H1 (cell line): ENCODE measurements around the gene SYNE4. TPM values are rescaled to one million over a fixed set of nuclear protein-coding genes. Genes with fewer than 3 reads are reported as not detected.

Experiments used
- CTCF ChIA-PET: fragments of 300-600 bp; sonication (Branson Sonifier 250); formaldehyde crosslinking; loops from one replicate; lab custom pipeline; 2021; ENCODE audit not compliant: partially characterized antibody; lab: Charles Lee
- POLR2A ChIA-PET: fragments of 300-600 bp; sonication (Branson Sonifier 250); formaldehyde crosslinking; loops from one replicate; lab custom pipeline; 2021; ENCODE audit warnings: inconsistent platforms; ENCODE audit not compliant: partially characterized antibody; lab: Charles Lee
- DNase-seq, 2 experiments: peaks; one replicate each; pipeline versions ENCODE4 v3.0.0 to v3.0.0-alpha.2; 2010 to 2022; ENCODE audit warnings: low spot score in 2 of 2, low read depth in 1 of 2, mixed read lengths in 1 of 2
- FAIRE-seq: peaks from 2 replicates; lab custom pipeline; 2011; peaks lifted over from hg19 to GRCh38; lab: Jason Lieb, UNC
- H2AFZ ChIP-seq: 2 replicates; pipeline ENCODE4 v1.8.1; 2012; ENCODE audit warnings: low read length, inconsistent platforms
- H2AK5ac ChIP-seq: 2 replicates; pipeline ENCODE4 v1.6.1; 2013; ENCODE audit warnings: low read depth, low read length
- H2BK120ac ChIP-seq: replicated peaks from 2 replicates; pipeline ENCODE3; 2013; ENCODE audit warnings: low read depth, low read length, inconsistent platforms
- H2BK12ac ChIP-seq: 2 replicates; pipeline ENCODE4 v1.6.1; 2013; ENCODE audit warnings: low read depth, low read length
- H2BK15ac ChIP-seq: 2 replicates; pipeline ENCODE4 v1.6.1; 2013; ENCODE audit warnings: low read length
- H2BK20ac ChIP-seq: 2 replicates; pipeline ENCODE4 v1.6.1; 2013; ENCODE audit warnings: low read length
- H2BK5ac ChIP-seq: 2 replicates; pipeline ENCODE4 v1.6.1; 2013; ENCODE audit warnings: low read depth, low read length
- H3K14ac ChIP-seq: 2 replicates; pipeline ENCODE4 v1.6.1; 2013; ENCODE audit warnings: inconsistent platforms; ENCODE audit not compliant: insufficient read length
- H3K18ac ChIP-seq: 2 replicates; pipeline ENCODE4 v1.6.1; 2013; ENCODE audit warnings: low read length; ENCODE audit errors: extremely low read depth
- H3K23ac ChIP-seq: 2 replicates; pipeline ENCODE4 v1.6.1; 2013; ENCODE audit warnings: inconsistent platforms; ENCODE audit not compliant: insufficient read length
- H3K23me2 ChIP-seq: 2 replicates; pipeline ENCODE4 v1.6.1; 2013; ENCODE audit warnings: low read depth, low read length
- H3K27ac ChIP-seq: 2 replicates; pipeline ENCODE4 v1.6.1; 2011; ENCODE audit warnings: low read depth, low read length, inconsistent platforms
- H3K27me3 ChIP-seq, 4 experiments: replicated peaks in 1 of 4; 1 replicate in 1 of 4; 2 replicates in 3 of 4; pipeline versions ENCODE4 v1.6.1 to v1.8.1; 2011 to 2013; ENCODE audit warnings: low read length in 3 of 4, mild to moderate bottlenecking in 3 of 4, inconsistent platforms in 2 of 4, mixed read lengths in 2 of 4, moderate library complexity in 1 of 4; ENCODE audit not compliant: control insufficient read depth in 3 of 4, insufficient read depth in 3 of 4; ENCODE audit errors: extremely low read depth in 1 of 4
- H3K36me3 ChIP-seq, 4 experiments: 2 replicates each; pipeline versions ENCODE4 v1.6.1 to v1.8.1; 2011 to 2013; ENCODE audit warnings: mild to moderate bottlenecking in 4 of 4, low read length in 3 of 4, moderate library complexity in 2 of 4, control low read depth in 1 of 4, inconsistent platforms in 1 of 4; ENCODE audit not compliant: insufficient read depth in 4 of 4, control insufficient read depth in 2 of 4
- H3K4ac ChIP-seq: replicated peaks from 2 replicates; pipeline ENCODE3; 2013; ENCODE audit warnings: low read length, low read depth, mixed read lengths, inconsistent platforms; ENCODE audit not compliant: insufficient read length
- H3K4me1 ChIP-seq, 4 experiments: replicated peaks in 1 of 4; 1 replicate in 1 of 4; 2 replicates in 3 of 4; pipeline versions ENCODE4 v1.6.1 to v1.8.1; 2011 to 2013; ENCODE audit warnings: low read length in 3 of 4, inconsistent platforms in 2 of 4, mixed read lengths in 1 of 4; ENCODE audit not compliant: insufficient read depth in 4 of 4, control insufficient read depth in 3 of 4
- H3K4me2 ChIP-seq, 2 experiments: 2 replicates each; pipeline versions ENCODE4 v1.6.1 to v1.8.1; 2011 to 2013; ENCODE audit warnings: low read depth in 2 of 2, low read length in 2 of 2, control low read depth in 1 of 2, inconsistent platforms in 1 of 2, mild to moderate bottlenecking in 1 of 2; ENCODE audit not compliant: insufficient read depth in 1 of 2
- H3K4me3 ChIP-seq, 4 experiments: fragments of 200-600, 300-600 bp in 1 of 4; sonication (generic), shearing (Covaris generic), sonication (Bioruptor Twin) in 1 of 4; 2 replicates each; pipeline versions ENCODE4 v1.5.1 to v1.8.1; 2011 to 2016; ENCODE audit warnings: low read length in 4 of 4, low read depth in 3 of 4, control low read depth in 2 of 4, inconsistent platforms in 2 of 4, mild to moderate bottlenecking in 2 of 4, mixed read lengths in 1 of 4, moderate library complexity in 1 of 4; ENCODE audit not compliant: insufficient read depth in 2 of 4; ENCODE audit errors: extremely low read depth in 1 of 4
- H3K56ac ChIP-seq: replicated peaks from 2 replicates; pipeline ENCODE3; 2013; ENCODE audit warnings: low read depth, mild to moderate bottlenecking, mixed read lengths, low read length, inconsistent platforms; ENCODE audit not compliant: insufficient read length
- H3K79me1 ChIP-seq: 2 replicates; pipeline ENCODE4 v1.6.1; 2013; ENCODE audit warnings: low read depth, low read length, control low read depth
- H3K79me2 ChIP-seq, 2 experiments: 2 replicates each; pipeline versions ENCODE4 v1.6.1 to v1.8.1; 2012 to 2013; ENCODE audit warnings: low read length in 2 of 2, mild to moderate bottlenecking in 2 of 2, inconsistent platforms in 1 of 2; ENCODE audit not compliant: insufficient read depth in 2 of 2, control insufficient read depth in 1 of 2
- H3K9ac ChIP-seq, 4 experiments: replicated peaks in 1 of 4; 1 replicate in 1 of 4; 2 replicates in 3 of 4; pipeline versions ENCODE4 v1.6.1 to v1.8.1; 2011 to 2013; ENCODE audit warnings: low read depth in 3 of 4, low read length in 3 of 4, control low read depth in 2 of 4, mild to moderate bottlenecking in 2 of 4, moderate library complexity in 2 of 4, inconsistent platforms in 1 of 4; ENCODE audit errors: extremely low read depth in 1 of 4
- H3K9me3 ChIP-seq, 2 experiments: 2 replicates each; pipeline versions ENCODE4 v1.6.1 to v1.8.1; 2012 to 2013; ENCODE audit warnings: mild to moderate bottlenecking in 2 of 2, moderate library complexity in 2 of 2, control low read depth in 1 of 2, inconsistent platforms in 1 of 2, low read depth in 1 of 2, low read length in 1 of 2, mixed read lengths in 1 of 2; ENCODE audit not compliant: insufficient read depth in 2 of 2
- H4K20me1 ChIP-seq, 2 experiments: replicated peaks in 1 of 2; 2 replicates each; pipeline versions ENCODE3 to v1.8.1; 2011 to 2013; ENCODE audit warnings: inconsistent platforms in 2 of 2, low read length in 2 of 2, mild to moderate bottlenecking in 1 of 2; ENCODE audit not compliant: insufficient read depth in 2 of 2, control insufficient read depth in 1 of 2
- H4K5ac ChIP-seq: 2 replicates; pipeline ENCODE4 v1.6.1; 2013; ENCODE audit warnings: low read length, low read depth, mixed read lengths, inconsistent platforms; ENCODE audit not compliant: insufficient read length
- H4K8ac ChIP-seq: 2 replicates; pipeline ENCODE4 v1.8.0; 2013; ENCODE audit warnings: mild to moderate bottlenecking, moderate library complexity, low read length, inconsistent platforms; ENCODE audit not compliant: insufficient read depth; ENCODE audit errors: extremely low read depth
- H4K91ac ChIP-seq: replicated peaks from 2 replicates; pipeline ENCODE3; 2013; ENCODE audit warnings: low read length, mixed read lengths, inconsistent platforms; ENCODE audit not compliant: insufficient read length
- BACH1 ChIP-seq: IDR thresholded peaks from 2 replicates; pipeline ENCODE4 v1.6.1; 2012; ENCODE audit warnings: low read length, improper control_type of control experiment
- CBX5 ChIP-seq: fragments of 300-800, 300-1000 bp; sonication (generic); IDR thresholded peaks from 2 replicates; pipeline ENCODE4 v1.7.1; 2016; ENCODE audit warnings: antibody characterized with exemption, low read length, low read depth
- CBX8 ChIP-seq: fragments of 300-800, 300-1000 bp; sonication (generic); IDR thresholded peaks from 2 replicates; pipeline ENCODE4 v1.7.1; 2016; ENCODE audit warnings: low read depth, low read length, borderline replicate concordance
- CHD2 ChIP-seq: IDR thresholded peaks from 2 replicates; pipeline ENCODE4 v1.6.1; 2012; ENCODE audit warnings: low read length, improper control_type of control experiment
- HDAC6 ChIP-seq: IDR thresholded peaks from one replicate; pipeline ENCODE4 v1.7.1; 2012; ENCODE audit warnings: low read depth, mild to moderate bottlenecking, inconsistent platforms, low read length, moderate library complexity
- RFX5 ChIP-seq: IDR thresholded peaks from 2 replicates; pipeline ENCODE4 v1.6.1; 2011; ENCODE audit warnings: low read depth, low read length, improper control_type of control experiment, borderline replicate concordance
- SP1 ChIP-seq: IDR thresholded peaks from 2 replicates; pipeline ENCODE4 v1.6.1; 2011; ENCODE audit warnings: low read depth, low read length
- TAF1 ChIP-seq: IDR thresholded peaks from 2 replicates; pipeline ENCODE4 v1.6.1; 2011; ENCODE audit warnings: mild to moderate bottlenecking, low read depth, low read length
- WGBS, 2 experiments: shearing (Covaris generic) in 1 of 2; methylation state at CpG; one replicate each; pipeline versions ENCODE4 v1.1.6 to v1.1.7; 2013 to 2015; ENCODE audit warnings: low lambda C conversion rate in 2 of 2, mixed read lengths in 2 of 2, inconsistent platforms in 1 of 2, low coverage in 1 of 2, missing lambda C conversion rate in 1 of 2; ENCODE audit not compliant: insufficient replicate concordance in 2 of 2, insufficient coverage in 1 of 2, insufficient read length in 1 of 2; ENCODE audit errors: extremely low coverage in 1 of 2, missing lambda C conversion rate in 1 of 2; 5-methylcytosine and 5-hydroxymethylcytosine counted together
- polyA plus RNA-seq, 7 experiments: library from polyadenylated mRNA; depleted of rRNA in 3 of 7; stranded (reverse) in 5 of 7; unstranded in 2 of 7; fragments of >200 nt in 5 of 7; fragments of 200-250 nt in 2 of 7; gene quantifications; 1 replicate in 5 of 7; 2 replicates in 1 of 7; 4 replicates in 1 of 7; pipeline versions ENCODE4 v1.2.1 to v1.2.3, GENCODE V29; 2011 to 2013; ENCODE audit warnings: missing spikeins in 2 of 7, mixed read lengths in 2 of 7
- total RNA-seq: library from RNA; stranded (reverse); fragmentation: NEBNext Ultra II Directional; extraction: Animal tissue kit (Norgen Biotek cat#: 25700); gene quantifications from 2 replicates; pipeline ENCODE4 v1.2.1, GENCODE V29; 2021

The SYNE4 gene
- total and polyA plus RNA-seq, 2 of the 8 experiments (the other 6 are each of a cell fraction or from before 2014, with no cell fraction given): 20.8 to 22.6 TPM

DNA sequence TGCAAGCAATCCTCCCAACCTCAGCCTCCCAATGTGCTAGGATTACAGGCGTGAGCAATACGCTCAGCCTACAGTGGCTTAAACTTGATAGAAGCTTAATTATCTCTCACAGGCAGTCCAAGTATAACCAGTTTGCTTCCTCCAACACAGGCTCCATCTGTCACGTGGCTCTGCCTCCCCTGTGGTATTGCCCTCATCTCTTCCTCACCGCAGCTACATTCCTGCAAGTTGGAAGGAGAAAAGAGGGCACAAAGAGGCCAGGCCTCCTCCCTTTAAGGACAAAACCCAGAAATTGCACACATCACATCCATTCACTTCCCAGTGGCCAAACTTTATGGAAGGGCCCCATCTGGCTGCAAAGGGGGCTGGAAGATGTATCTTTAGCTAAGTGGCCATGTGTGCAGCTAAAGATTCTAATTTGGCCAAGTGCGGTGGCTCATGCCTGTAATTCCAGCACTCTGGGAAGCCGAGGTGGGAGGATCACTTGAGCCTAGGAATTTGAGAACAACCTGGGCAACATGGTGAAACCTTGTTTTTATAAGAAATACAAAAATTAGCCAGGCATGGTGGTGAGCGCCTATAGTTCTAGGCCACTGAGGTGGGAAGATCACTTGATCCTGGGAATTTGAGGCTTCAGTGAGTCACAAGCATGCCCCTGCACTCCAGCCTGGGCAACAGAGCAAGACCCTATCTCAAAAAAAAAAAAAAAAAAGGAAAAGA lies 16.7 kb downstream of the SYNE4 start:
- ChIA-PET POLR2A (interaction anchor here (1.0 to 1.3 kb wide), 2 partner anchors 15 to 28 kb away, joined by 3 read pairs; no protein-coding TSS in a partner anchor), CTCF (interaction anchor here (0.5 to 1.6 kb wide), 5 partner anchors 11 to 64 kb away, joined by 3 read pairs; partner anchors contain the start of gene SYNE4)
- H3K18ac ChIP-seq: no peak overlapping the region
- no peak overlapping the region for H2BK120ac ChIP-seq
- H2BK15ac ChIP-seq: no peak overlapping the region
- H3K4me3 ChIP-seq: no peak overlapping the region
- 85% methylated on average over 7 of the region's 7 CpGs; no CpG with 5 or more reads in 1 of the 2 experiments for WGBS, 2 experiments
- H3K4ac ChIP-seq: no peak overlapping the region
- peaks cover 10% of the 10 kb centered on the region; the same call in 1 of the 2 replicates for H3K23me2 ChIP-seq
- no peak overlapping the region for H2BK20ac ChIP-seq
- H4K8ac ChIP-seq: no peak overlapping the region
- no peak overlapping the region for H2AK5ac ChIP-seq
- no peak overlapping the region for H3K56ac ChIP-seq
- no peaks in the 10 kb centered on the region for H3K27me3 ChIP-seq
- H3K4me1 ChIP-seq: peaks cover 0 to 5% (median 1%) of the 10 kb centered on the region in 4 experiments; a peak in 4 of 7 replicates
- no peak overlapping the region for H4K5ac ChIP-seq
- peaks cover 0 to 6% of the 10 kb centered on the region in 2 experiments for H4K20me1 ChIP-seq
- peaks cover 11% of the 10 kb centered on the region for H3K79me1 ChIP-seq
- FAIRE-seq: no peak
- no peak overlapping the region for H2BK12ac ChIP-seq
- H3K23ac ChIP-seq: no peak overlapping the region
- H2BK5ac ChIP-seq: no peak overlapping the region
- DNase-seq: no peak
- H3K4me2 ChIP-seq: no peak overlapping the region
- peaks cover 0 to 9% of the 10 kb centered on the region in 2 experiments; a peak in 2 of 4 replicates for H3K79me2 ChIP-seq
- H3K9me3 ChIP-seq: no peaks in the 10 kb centered on the region; a peak in 1 of 4 replicates
- no peak overlapping the region for H3K14ac ChIP-seq
- H3K27ac ChIP-seq: no peak overlapping the region
- H3K36me3 ChIP-seq: no peaks in the 10 kb centered on the region
- no peak for TF ChIP-seq HDAC6
- no peak for TF ChIP-seq CBX8
- TF ChIP-seq TAF1: no peak
- no peak for TF ChIP-seq BACH1
- no peak for TF ChIP-seq CBX5
- TF ChIP-seq SP1: no peak
- TF ChIP-seq CHD2: no peak
- no peak for TF ChIP-seq RFX5
- no peak overlapping the region for H4K91ac ChIP-seq
- no peak overlapping the region for H3K9ac ChIP-seq
- H2AFZ ChIP-seq: no peak overlapping the region
